Right cardiac atrium (tissue), 5 donors: Measurements from ENCODE around the gene SLIT1. TPM values are rescaled to one million over a fixed set of nuclear protein-coding genes. Genes with fewer than 3 reads are reported as not detected.

Source experiments
- ATAC-seq, 2 donors: fragments of 200-7000 bp; cut with Tn5 transposase; one replicate each; pipeline versions ENCODE4 v1.8.0 to v1.9.1; 2020; ENCODE audit warnings: moderate library complexity in 2 of 2, mild to moderate bottlenecking in 1 of 2
- DNase-seq, 3 donors: peaks; one replicate each; pipeline ENCODE4 v3.0.0-alpha.2; 2020
- H3K27ac ChIP-seq: one replicate; pipeline ENCODE4 v1.5.1; 2013; ENCODE audit warnings: mild to moderate bottlenecking, low read length, control low read depth, moderate library complexity
- H3K27me3 ChIP-seq: one replicate; pipeline ENCODE4 v1.6.1; 2013; ENCODE audit not compliant: control insufficient read depth, insufficient read depth
- H3K4me1 ChIP-seq: one replicate; pipeline ENCODE4 v1.6.1; 2013; ENCODE audit warnings: low read length; ENCODE audit not compliant: control insufficient read depth, insufficient read depth
- H3K4me3 ChIP-seq: one replicate; pipeline ENCODE4 v1.5.1; 2013; ENCODE audit warnings: low read length, control low read depth
- H3K9me3 ChIP-seq: one replicate; pipeline ENCODE4 v1.6.1; 2013; ENCODE audit warnings: low read length; ENCODE audit not compliant: control insufficient read depth
- WGBS: extraction: QIAGEN DNeasy Blood & Tissue Kit; methylation state at CpG from one replicate; pipeline ENCODE4 v1.1.7; 2013; 5-methylcytosine and 5-hydroxymethylcytosine counted together
- intact Hi-C, 4 donors: fragments of 100-400 bp; cut with DNase I; formaldehyde crosslinking; loops; one replicate each; pipeline versions ENCODE4 v1.11.0 to v1.14.0; 2022 to 2023
- long read RNA-seq, 4 donors: library from polyadenylated mRNA; unstranded; transcript quantifications; one replicate each; pipeline ENCODE4 v2.0.0, GENCODE V29; 2020 to 2021
- polyA plus RNA-seq: library from polyadenylated mRNA; stranded (reverse); fragments of 200-250 nt; gene quantifications from one replicate; pipeline ENCODE4 v1.2.3, GENCODE V29; 2013
- total RNA-seq, 4 donors: library from RNA; stranded (reverse); fragmentation: NEBNext Ultra II Directional; extraction: Animal tissue kit (Norgen Biotek cat#: 25700); gene quantifications; one replicate each; pipeline ENCODE4 v1.2.1, GENCODE V29; 2021
- donor health status: healthy with polysubstance abuse.
- donor health status: DM: no; HTN: yes; CAD: no.
- donor health status: DM: no; HTN: no; CAD: no.
- donor health status: DM: no; HTN: yes; CAD: no; lungs with severe emphysema.
- donor health status: DM: yes; HTN: yes; CAD: no.

The SLIT1 gene
- total RNA-seq (under 1 TPM; 0.11 to 0.29 (median 0.17) TPM), polyA plus RNA-seq (0.16 TPM)
- long read RNA-seq, donor 1 = 0 reads
- long read RNA-seq, donor 2 = 0 reads
- long read RNA-seq, donor 3 = 0 reads
- long read RNA-seq, donor 4 = 0 reads

- ATAC-seq = peak in 1 of 2 donors; percentile 25
Observed at GRCh38 chr10:97185326-97186058, at the start of gene SLIT1. Gene SLIT1, minus strand, starts transcription at chr10:97185959. Its CDS starts 285 bp downstream, at chr10:97185674.

GRCh38 chr10:97235353-97235752 lies 49.6 kb upstream of the SLIT1 start:
- 96% methylated on average over 4 of the region's 4 CpGs for WGBS
- no peak for ATAC-seq
- no peak overlapping the region for H3K4me3 ChIP-seq
- intact Hi-C loops = no loop called here
- H3K27me3 ChIP-seq = no peaks in the 10 kb centered on the region
- H3K9me3 ChIP-seq = no peaks in the 10 kb centered on the region
- H3K4me1 ChIP-seq = no peaks in the 10 kb centered on the region
- H3K27ac ChIP-seq = no peak overlapping the region
- DNase-seq = no peak

More at GRCh38 chr10:97185326-97186058, at the start of gene SLIT1:
- DNase-seq = no peak
- no peaks in the 10 kb centered on the region for H3K9me3 ChIP-seq
- 2% methylated on average over 74 of the region's 74 CpGs for whole genome bisulfite sequencing
- no peaks in the 10 kb centered on the region for H3K4me1 ChIP-seq
- H3K4me3 ChIP-seq = peak within 1 kb of the TSS; percentile 13
- no peaks in the 10 kb centered on the region for H3K27me3 ChIP-seq
- no peak within 1 kb of the TSS for H3K27ac ChIP-seq
- intact Hi-C loops = no loop called here

- Histone ChIP-seq H3K9me3 (no peaks in the 10 kb centered on the region), H3K4me3 (no peak overlapping the region), H3K27me3 (no peaks in the 10 kb centered on the region), H3K4me1 (no peaks in the 10 kb centered on the region), H3K27ac (no peak overlapping the region)
- DNase-seq (no peak), ATAC-seq (no peak)
- WGBS = 42% methylated on average over 1 of the region's 1 CpG
- intact Hi-C loops = no loop called here
Observed at GRCh38 chr10:97234400-97234799, 48.6 kb upstream of the SLIT1 start.

- Histone ChIP-seq H3K27ac (no peak overlapping the region), H3K27me3 (no peaks in the 10 kb centered on the region), H3K4me1 (no peaks in the 10 kb centered on the region), H3K9me3 (no peaks in the 10 kb centered on the region), H3K4me3 (no peak overlapping the region)
- ATAC-seq = no peak
- no peak for DNase-seq
- intact Hi-C loops = no loop called here
- WGBS = 97% methylated on average over 1 of the region's 1 CpG
Observed at GRCh38 chr10:97230146-97230545, 44.4 kb upstream of the SLIT1 start.

GRCh38 chr10:97229322-97230015 lies 43.7 kb upstream of the SLIT1 start:
- no peak overlapping the region for H3K4me3 ChIP-seq
- H3K9me3 ChIP-seq = no peaks in the 10 kb centered on the region
- H3K4me1 ChIP-seq = no peaks in the 10 kb centered on the region
- H3K27ac ChIP-seq = no peak overlapping the region
- intact Hi-C loops = no loop called here
- no peak for DNase-seq
- no peak for ATAC-seq
- 95% methylated on average over 1 of the region's 1 CpG for WGBS
- H3K27me3 ChIP-seq = no peaks in the 10 kb centered on the region

- intact Hi-C loops = no loop called here
- Histone ChIP-seq H3K9me3 (no peaks in the 10 kb centered on the region), H3K27me3 (no peaks in the 10 kb centered on the region), H3K4me1 (no peaks in the 10 kb centered on the region), H3K4me3 (no peak overlapping the region), H3K27ac (no peak overlapping the region)
- ATAC-seq (no peak), DNase-seq (no peak)
- WGBS = 98% methylated on average over 1 of the region's 1 CpG
Observed at GRCh38 chr10:97228775-97229157, 43.0 kb upstream of the SLIT1 start.

GRCh38 chr10:97228130-97228774 lies 42.5 kb upstream of the SLIT1 start:
- H3K4me1 ChIP-seq = no peaks in the 10 kb centered on the region
- no peak overlapping the region for H3K27ac ChIP-seq
- no peak for ATAC-seq
- no peaks in the 10 kb centered on the region for H3K27me3 ChIP-seq
- no peaks in the 10 kb centered on the region for H3K9me3 ChIP-seq
- DNase-seq = no peak
- no peak overlapping the region for H3K4me3 ChIP-seq
- 81% methylated on average over 3 of the region's 3 CpGs for WGBS
- intact Hi-C loops = no loop called here

- Histone ChIP-seq H3K4me3 (no peak overlapping the region), H3K27me3 (no peaks in the 10 kb centered on the region), H3K4me1 (no peaks in the 10 kb centered on the region), H3K9me3 (no peaks in the 10 kb centered on the region), H3K27ac (no peak overlapping the region)
- DNase-seq (no peak), ATAC-seq (no peak)
- 94% methylated on average over 4 of the region's 4 CpGs for WGBS
- intact Hi-C loops = no loop called here
Observed at GRCh38 chr10:97226398-97226797, 40.6 kb upstream of the SLIT1 start.

GRCh38 chr10:97224483-97225435 lies 39.0 kb upstream of the SLIT1 start:
- H3K27ac ChIP-seq = no peak overlapping the region
- no peaks in the 10 kb centered on the region for H3K27me3 ChIP-seq
- ATAC-seq = no peak
- H3K4me3 ChIP-seq = no peak overlapping the region
- H3K4me1 ChIP-seq = no peaks in the 10 kb centered on the region
- no peaks in the 10 kb centered on the region for H3K9me3 ChIP-seq
- no peak for DNase-seq
- WGBS = 64% methylated on average over 4 of the region's 4 CpGs
- intact Hi-C loops = no loop called here

- Histone ChIP-seq H3K9me3 (no peaks in the 10 kb centered on the region), H3K27me3 (no peaks in the 10 kb centered on the region), H3K27ac (no peak overlapping the region), H3K4me3 (no peak overlapping the region), H3K4me1 (no peaks in the 10 kb centered on the region)
- intact Hi-C loops = no loop called here
- ATAC-seq (no peak), DNase-seq (no peak)
- 93% methylated on average over 6 of the region's 6 CpGs for WGBS
Observed at GRCh38 chr10:97222326-97222961, 36.7 kb upstream of the SLIT1 start.
